Keratinocyte (primary cell): Measurements from ENCODE around the gene PHKA1. TPM values are rescaled to one million over a fixed set of nuclear protein-coding genes. Genes with fewer than 3 reads are reported as not detected.

Experiments
- DNase-seq: peaks from one replicate; pipeline ENCODE4 v3.0.0-alpha.2; 2011; ENCODE audit warnings: low read depth, missing footprints, low spot score
- FAIRE-seq: peaks from 2 replicates; lab custom pipeline; 2011; peaks lifted over from hg19 to GRCh38; lab: Jason Lieb, UNC
- H2AFZ ChIP-seq: 2 replicates; pipeline ENCODE4 v1.6.0; 2012; ENCODE audit warnings: low read length, control low read depth, inconsistent platforms; ENCODE audit not compliant: control insufficient read depth
- H3K27ac ChIP-seq: 2 replicates; pipeline ENCODE4 v1.5.1; 2011; ENCODE audit warnings: low read length; ENCODE audit not compliant: control insufficient read depth, insufficient read depth
- H3K27me3 ChIP-seq: 3 replicates; pipeline ENCODE4 v1.6.0; 2011; ENCODE audit warnings: low read length; ENCODE audit not compliant: control insufficient read depth, insufficient read depth; ENCODE audit errors: extremely low read depth
- H3K36me3 ChIP-seq, 2 experiments: 2 replicates in 1 of 2; 3 replicates in 1 of 2; pipeline ENCODE4 v1.5.1; 2011; ENCODE audit warnings: low read length in 2 of 2, mild to moderate bottlenecking in 1 of 2; ENCODE audit not compliant: control insufficient read depth in 2 of 2, insufficient read depth in 2 of 2; ENCODE audit errors: extremely low read depth in 1 of 2
- H3K4me1 ChIP-seq: 3 replicates; pipeline ENCODE4 v1.5.1; 2011; ENCODE audit warnings: low read length; ENCODE audit not compliant: control insufficient read depth, insufficient read depth; ENCODE audit errors: extremely low read depth
- H3K4me2 ChIP-seq: 3 replicates; pipeline ENCODE4 v1.6.0; 2011; ENCODE audit warnings: low read depth, low read length; ENCODE audit not compliant: control insufficient read depth, insufficient read depth; ENCODE audit errors: extremely low read depth
- H3K4me3 ChIP-seq, 3 experiments: fragments of 200-600 bp in 1 of 3; sonication (generic) in 1 of 3; 2 replicates in 2 of 3; 3 replicates in 1 of 3; pipeline ENCODE4 v1.5.1; 2011 to 2016; ENCODE audit warnings: low read length in 3 of 3, mild to moderate bottlenecking in 3 of 3, control low read depth in 2 of 3, inconsistent platforms in 1 of 3, low read depth in 1 of 3, mixed read lengths in 1 of 3, mixed run types in 1 of 3, moderate library complexity in 1 of 3; ENCODE audit not compliant: control insufficient read depth in 2 of 3, insufficient read depth in 2 of 3; ENCODE audit errors: extremely low read depth in 1 of 3
- H3K79me2 ChIP-seq: 2 replicates; pipeline ENCODE4 v1.6.0; 2012; ENCODE audit warnings: low read length; ENCODE audit not compliant: control insufficient read depth, insufficient read depth
- H3K9ac ChIP-seq: 3 replicates; pipeline ENCODE4 v1.6.0; 2011; ENCODE audit warnings: low read length; ENCODE audit not compliant: control insufficient read depth, insufficient read depth; ENCODE audit errors: extremely low read depth
- H3K9me1 ChIP-seq: 3 replicates; pipeline ENCODE4 v1.6.0; 2011; ENCODE audit warnings: low read length; ENCODE audit not compliant: control insufficient read depth, insufficient read depth; ENCODE audit errors: extremely low read depth
- H3K9me3 ChIP-seq: 2 replicates; pipeline ENCODE4 v1.5.1; 2012; ENCODE audit warnings: low read depth, low read length; ENCODE audit not compliant: control insufficient read depth
- H4K20me1 ChIP-seq: 3 replicates; pipeline ENCODE4 v1.6.0; 2011; ENCODE audit warnings: low read length; ENCODE audit not compliant: control insufficient read depth, insufficient read depth; ENCODE audit errors: extremely low read depth
- EZH2 ChIP-seq: IDR thresholded peaks from one replicate; pipeline ENCODE4 v1.6.1; 2012; ENCODE audit warnings: inconsistent platforms, mild to moderate bottlenecking, low read length, moderate library complexity
- dilution Hi-C: fragments of 300-500 bp; cut with MboI; formaldehyde crosslinking; loops from one replicate; pipeline ENCODE4 v1.7.0; 2020; ENCODE audit warnings: low sequenced_read_pairs; ENCODE audit not compliant: extremely low pct_ligation_motif_present
- polyA plus RNA-seq, 5 experiments: library from polyadenylated mRNA; depleted of rRNA in 3 of 5; stranded (reverse) in 3 of 5; stranded (forward) in 1 of 5; unstranded in 1 of 5; fragments of >200 nt; gene quantifications; 1 replicate in 1 of 5; 2 replicates in 3 of 5; 3 replicates in 1 of 5; pipeline versions ENCODE4 v1.2.1 to v1.2.3, GENCODE V29; 2011 to 2012; ENCODE audit warnings: missing spikeins in 2 of 5, low read depth in 1 of 5, low replicate concordance in 1 of 5
- TF ChIP-seq, protein P1 (sequence below), 3 experiments: IDR thresholded peaks in 1 of 3; conservative IDR thresholded peaks in 1 of 3; optimal IDR thresholded peaks in 1 of 3; 2 replicates in 2 of 3; 3 replicates in 1 of 3; pipeline versions ENCODE3 to v1.5.1; 2011; ENCODE audit warnings: low read length in 3 of 3, mild to moderate bottlenecking in 3 of 3, moderate library complexity in 2 of 3, control low read depth in 1 of 3, inconsistent platforms in 1 of 3; ENCODE audit not compliant: insufficient read depth in 2 of 3; ENCODE audit errors: extremely low read depth in 1 of 3

Gene PHKA1
- polyA plus RNA-seq, 1 donor (not counting 4 experiments of a cell fraction or from before 2014, with no cell fraction given), result 7.1 TPM

DNA sequence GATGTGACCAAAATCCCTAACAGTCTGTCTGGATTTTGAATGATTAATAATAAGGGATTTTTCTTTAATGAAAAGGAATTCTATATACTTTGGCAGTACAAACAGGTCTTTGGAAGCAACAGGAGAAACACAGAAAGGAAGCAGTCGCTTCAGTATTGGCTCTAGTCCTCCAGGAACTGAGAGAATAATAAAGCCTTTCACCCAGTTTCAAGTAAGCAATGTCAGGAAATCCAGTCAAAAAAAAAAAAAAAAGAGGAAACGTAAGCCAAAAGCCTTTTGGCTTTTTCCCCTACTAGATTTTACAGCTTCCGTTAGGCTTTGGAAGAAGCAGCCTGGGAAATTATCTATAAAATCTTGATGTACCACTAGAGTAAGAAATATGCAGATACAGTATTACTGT is 79.8 kb downstream of the PHKA1 start:
- no peaks in the 10 kb centered on the region for H4K20me1 ChIP-seq
- no peak overlapping the region for H3K4me3 ChIP-seq
- H3K4me2 ChIP-seq, result no peak overlapping the region
- H3K27me3 ChIP-seq, result no peaks in the 10 kb centered on the region
- no peaks in the 10 kb centered on the region for H3K36me3 ChIP-seq
- no peak overlapping the region for H2AFZ ChIP-seq
- no peaks in the 10 kb centered on the region for H3K79me2 ChIP-seq
- no peak overlapping the region for H3K27ac ChIP-seq
- no peak for DNase-seq
- no peak for FAIRE-seq
- no peaks in the 10 kb centered on the region for H3K9me3 ChIP-seq
- H3K9me1 ChIP-seq, result no peaks in the 10 kb centered on the region
- H3K4me1 ChIP-seq, result no peaks in the 10 kb centered on the region
- H3K9ac ChIP-seq, result no peak overlapping the region
- dilution Hi-C loops, result no loop called here
- no peak for TF ChIP-seq EZH2
- TF ChIP-seq, protein P1, sequence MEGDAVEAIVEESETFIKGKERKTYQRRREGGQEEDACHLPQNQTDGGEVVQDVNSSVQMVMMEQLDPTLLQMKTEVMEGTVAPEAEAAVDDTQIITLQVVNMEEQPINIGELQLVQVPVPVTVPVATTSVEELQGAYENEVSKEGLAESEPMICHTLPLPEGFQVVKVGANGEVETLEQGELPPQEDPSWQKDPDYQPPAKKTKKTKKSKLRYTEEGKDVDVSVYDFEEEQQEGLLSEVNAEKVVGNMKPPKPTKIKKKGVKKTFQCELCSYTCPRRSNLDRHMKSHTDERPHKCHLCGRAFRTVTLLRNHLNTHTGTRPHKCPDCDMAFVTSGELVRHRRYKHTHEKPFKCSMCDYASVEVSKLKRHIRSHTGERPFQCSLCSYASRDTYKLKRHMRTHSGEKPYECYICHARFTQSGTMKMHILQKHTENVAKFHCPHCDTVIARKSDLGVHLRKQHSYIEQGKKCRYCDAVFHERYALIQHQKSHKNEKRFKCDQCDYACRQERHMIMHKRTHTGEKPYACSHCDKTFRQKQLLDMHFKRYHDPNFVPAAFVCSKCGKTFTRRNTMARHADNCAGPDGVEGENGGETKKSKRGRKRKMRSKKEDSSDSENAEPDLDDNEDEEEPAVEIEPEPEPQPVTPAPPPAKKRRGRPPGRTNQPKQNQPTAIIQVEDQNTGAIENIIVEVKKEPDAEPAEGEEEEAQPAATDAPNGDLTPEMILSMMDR (optimal IDR thresholded peaks at IDR 0.05 in 1 of 3, IDR thresholded peaks at IDR 0.05 in 1 of 3, conservative IDR thresholded peaks at IDR 0.05 in 1 of 3; ENCODE audit: extremely low read depth in 1 of 3, insufficient read depth in 2 of 3, low read length in 3 of 3), result no peak

GRCh38 chrX:72630185-72630584 is 83.9 kb downstream of the PHKA1 start:
- H3K9me3 ChIP-seq, result no peaks in the 10 kb centered on the region
- H2AFZ ChIP-seq, result no peak overlapping the region
- no peak overlapping the region for H3K4me3 ChIP-seq
- no peak overlapping the region for H3K27ac ChIP-seq
- no peaks in the 10 kb centered on the region for H3K79me2 ChIP-seq
- no peak overlapping the region for H3K9ac ChIP-seq
- no peaks in the 10 kb centered on the region for H3K9me1 ChIP-seq
- FAIRE-seq, result no peak
- TF ChIP-seq, protein P1 (optimal IDR thresholded peaks at IDR 0.05 in 1 of 3, IDR thresholded peaks at IDR 0.05 in 1 of 3, conservative IDR thresholded peaks at IDR 0.05 in 1 of 3; ENCODE audit: extremely low read depth in 1 of 3, insufficient read depth in 2 of 3, low read length in 3 of 3), result no peak
- no peak for TF ChIP-seq EZH2
- H3K4me2 ChIP-seq, result no peak overlapping the region
- H4K20me1 ChIP-seq, result no peaks in the 10 kb centered on the region
- dilution Hi-C loops, result no loop called here
- H3K36me3 ChIP-seq, result no peaks in the 10 kb centered on the region
- no peak for DNase-seq
- H3K27me3 ChIP-seq, result no peaks in the 10 kb centered on the region
- no peaks in the 10 kb centered on the region for H3K4me1 ChIP-seq
